Adrenal gland (tissue), 12 donors: Measurements from ENCODE around the gene CNST. TPM values are rescaled to one million over a fixed set of nuclear protein-coding genes. Genes with fewer than 3 reads are reported as not detected.

Source experiments
- DNase-seq, 7 donors: peaks; one replicate each; pipeline ENCODE4 v3.0.0-alpha.2; 2019 to 2020
- H3K27ac ChIP-seq, 5 donors: fragments of 200-600 bp; sonication (generic) in 4 of 5; 1 replicate in 3 of 5; 2 replicates in 2 of 5; pipeline versions ENCODE4 v1.5.1 to v1.8.0; 2016 to 2020; ENCODE audit warnings: mild to moderate bottlenecking in 1 of 5
- H3K27me3 ChIP-seq: fragments of 200-600 bp; 2 replicates; pipeline ENCODE4 v1.8.0; 2021
- H3K36me3 ChIP-seq, 2 donors: fragments of 200-600 bp; replicated peaks in 1 of 2; 1 replicate in 1 of 2; 2 replicates in 1 of 2; pipeline versions ENCODE4 v1.5.1 to v1.8.0; 2018 to 2022
- H3K4me1 ChIP-seq, 2 donors: fragments of 200-600 bp; replicated peaks in 1 of 2; 1 replicate in 1 of 2; 2 replicates in 1 of 2; pipeline versions ENCODE4 v1.5.1 to v1.8.0; 2018 to 2021
- H3K4me3 ChIP-seq, 4 donors: fragments of 200-600 bp; sonication (generic) in 3 of 4; one replicate each; pipeline ENCODE4 v1.5.1; 2016 to 2018
- H3K9me3 ChIP-seq, 3 donors: fragments of 200-600 bp; sonication (generic) in 1 of 3; replicated peaks in 1 of 3; 1 replicate in 2 of 3; 2 replicates in 1 of 3; pipeline versions ENCODE4 v1.5.1 to v1.8.0; 2016 to 2021
- CTCF ChIP-seq, 6 experiments: fragments of 450-650 bp in 4 of 6; fragments of 200-600 bp in 2 of 6; sonication (generic) in 1 of 6; IDR thresholded peaks; 1 replicate in 5 of 6; 2 replicates in 1 of 6; pipeline versions ENCODE4 v1.5.1 to v1.8.0; 2016 to 2021; ENCODE audit warnings: antibody characterized with exemption in 6 of 6, mild to moderate bottlenecking in 2 of 6, moderate library complexity in 1 of 6
- POLR2A ChIP-seq, 2 donors: fragments of 450-650 bp; IDR thresholded peaks; one replicate each; pipeline ENCODE4 v1.6.1; 2017; ENCODE audit warnings: antibody characterized with exemption in 2 of 2, mild to moderate bottlenecking in 2 of 2, moderate library complexity in 1 of 2
- WGBS, 4 donors: extraction: QIAGEN DNeasy Blood & Tissue Kit in 2 of 4; methylation state at CpG; one replicate each; pipeline versions ENCODE4 v1.1.5 to v1.1.7; 2013 to 2017; 5-methylcytosine and 5-hydroxymethylcytosine counted together
- intact Hi-C, 2 donors: fragments of 100-400 bp; cut with DNase I; formaldehyde crosslinking; loops; one replicate each; pipeline versions ENCODE4 v1.14.1 to v1.15.0; 2022 to 2023
- polyA plus RNA-seq, 3 donors: library from polyadenylated mRNA; stranded (reverse); fragments of 200-250 nt in 2 of 3; fragments of 350-450 nt in 1 of 3; fragmentation: Illumina TruSeq in 1 of 3; extraction: RNeasy Lipid Tissue Mini Kit (QIAGEN cat#74804) in 1 of 3; gene quantifications; one replicate each; pipeline ENCODE4 v1.2.3, GENCODE V29; 2013 to 2014
- total RNA-seq, 9 donors: library from RNA; depleted of rRNA in 4 of 9; stranded (reverse); fragments of >200 nt in 4 of 9; fragments of 120-200 nt in 1 of 9; fragmentation: NEBNext Ultra II Directional in 1 of 9; extraction: Animal tissue kit (Norgen Biotek cat#: 25700) in 1 of 9; gene quantifications; one replicate each; pipeline versions ENCODE4 v1.1.0 to v1.2.4, GENCODE V29; 2013 to 2023
- donor health status: healthy with polysubstance abuse.
- donor health status: Bipolar disorder and iron deficiency.
- donor health status: DM: yes; HTN: yes; CAD: no.
- donor health status: DM: no; HTN: no; CAD: no.
- donor health status: DM: no; HTN: no; CAD: no.
- donor health status: DM: yes; HTN: yes; CAD: no.

The CNST gene
- total and polyA plus RNA-seq, 12 donors: 11.4 to 85.6 (median 47.3) TPM

GRCh38 chr1:246591047-246591446, 24.8 kb downstream of the CNST start:
- Histone ChIP-seq H3K4me1 (peaks cover 20 to 32% of the 10 kb centered on the region in 2 donors), H3K36me3 (peaks cover 0 to 12% of the 10 kb centered on the region in 2 donors)

GRCh38 chr1:246591504-246591903, 25.2 kb downstream of the CNST start:
- Histone ChIP-seq H3K36me3 (peaks cover 0 to 12% of the 10 kb centered on the region in 2 donors), H3K27ac (no peak overlapping the region), H3K4me1 (peaks cover 20 to 30% of the 10 kb centered on the region in 2 donors), H3K27me3 (no peaks in the 10 kb centered on the region), H3K9me3 (peaks cover 0 to 5% (median 0%) of the 10 kb centered on the region in 3 donors), H3K4me3 (no peak overlapping the region)
- DNase-seq: no peak
- WGBS, 4 donors: 91 to 97% (median 94%) methylated on average over 6 of the region's 6 CpGs
- intact Hi-C loops: no loop called here
- TF ChIP-seq CTCF (IDR thresholded peaks at IDR 0.05) (no peak), POLR2A (IDR thresholded peaks at IDR 0.05) (no peak)

More at GRCh38 chr1:246591047-246591446, 24.8 kb downstream of the CNST start:
- peaks cover 0 to 5% (median 0%) of the 10 kb centered on the region in 3 donors for H3K9me3 ChIP-seq
- no peak overlapping the region for H3K27ac ChIP-seq
- no peak overlapping the region for H3K4me3 ChIP-seq
- no peak for TF ChIP-seq POLR2A (IDR thresholded peaks at IDR 0.05)
- TF ChIP-seq CTCF (IDR thresholded peaks at IDR 0.05): no peak
- DNase-seq: no peak
- intact Hi-C loops: no loop called here
- no peaks in the 10 kb centered on the region for H3K27me3 ChIP-seq

GRCh38 chr1:246591958-246592357, 25.7 kb downstream of the CNST start:
- peaks cover 0 to 5% (median 0%) of the 10 kb centered on the region in 3 donors for H3K9me3 ChIP-seq
- H3K27ac ChIP-seq: no peak overlapping the region
- DNase-seq: no peak
- H3K4me3 ChIP-seq: no peak overlapping the region
- peaks cover 19 to 25% of the 10 kb centered on the region in 2 donors for H3K4me1 ChIP-seq
- no peaks in the 10 kb centered on the region for H3K27me3 ChIP-seq
- intact Hi-C loops: no loop called here
- 94 to 97% (median 96%) methylated on average over 13 of the region's 13 CpGs for WGBS, 4 donors
- no peak for TF ChIP-seq CTCF (IDR thresholded peaks at IDR 0.05)
- TF ChIP-seq POLR2A (IDR thresholded peaks at IDR 0.05): no peak
- peaks cover 0 to 12% of the 10 kb centered on the region in 2 donors for H3K36me3 ChIP-seq

DNA sequence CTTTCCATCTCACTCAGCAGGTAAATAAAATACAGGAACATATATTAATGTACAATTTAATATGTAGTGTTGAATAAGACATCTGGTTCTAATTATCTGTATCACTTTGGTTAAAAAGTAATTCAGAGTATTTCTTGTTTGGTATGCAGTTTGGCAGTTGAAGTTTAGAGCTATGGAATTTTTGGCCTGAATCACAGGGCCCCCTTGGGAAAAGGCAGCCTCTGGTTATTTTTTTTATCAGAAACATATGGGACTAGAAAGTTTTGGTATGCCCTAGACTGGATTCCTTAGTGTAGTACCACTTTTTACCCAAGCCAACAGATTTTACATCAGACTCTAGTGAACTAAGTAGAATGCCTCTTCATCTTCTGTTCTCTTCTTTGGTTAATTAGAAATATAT, 26.4 kb downstream of the CNST start:
- H3K4me1 ChIP-seq: peaks cover 12 to 22% of the 10 kb centered on the region in 2 donors
- no peak for DNase-seq
- TF ChIP-seq POLR2A (IDR thresholded peaks at IDR 0.05) (no peak), CTCF (IDR thresholded peaks at IDR 0.05) (no peak)
- H3K9me3 ChIP-seq: peaks cover 0 to 5% (median 0%) of the 10 kb centered on the region in 3 donors
- no peaks in the 10 kb centered on the region for H3K27me3 ChIP-seq
- no peak overlapping the region for H3K4me3 ChIP-seq
- H3K27ac ChIP-seq: no peak overlapping the region
- intact Hi-C loops: no loop called here
- H3K36me3 ChIP-seq: peaks cover 0 to 12% of the 10 kb centered on the region in 2 donors
